SK-N-SH treated with all-trans-retinoic acid at 6 μM for 48 hours (cell line): ENCODE measurements around the gene RGS6.

Source experiments
- ATAC-seq: fragments of 200-7000 bp; cut with Tn5 transposase; 3 replicates; pipeline ENCODE4 v1.9.1; 2020; ENCODE audit warnings: mild to moderate bottlenecking, moderate library complexity
- BACH2 ChIP-seq: fragments of 250-450 bp; sonication (Bioruptor Pico); IDR thresholded peaks from 2 replicates; pipeline ENCODE4 v1.9.0; 2021; ENCODE audit warnings: mild to moderate bottlenecking, borderline replicate concordance
- CREB5 ChIP-seq: fragments of 250-450 bp; sonication (Bioruptor Pico); IDR thresholded peaks from 2 replicates; pipeline ENCODE4 v1.5.1; 2020; ENCODE audit warnings: low read depth, mild to moderate bottlenecking, moderate library complexity
- CSDC2 ChIP-seq: fragments of 250-450 bp; sonication (Bioruptor Pico); IDR thresholded peaks from 2 replicates; pipeline ENCODE4 v1.5.0; 2020; ENCODE audit warnings: mild to moderate bottlenecking, moderate library complexity
- CSRNP3 ChIP-seq: fragments of 250-450 bp; sonication (Bioruptor Pico); IDR thresholded peaks from 2 replicates; pipeline ENCODE4 v1.5.1; 2021; ENCODE audit warnings: mild to moderate bottlenecking, moderate library complexity
- ESRRG ChIP-seq: fragments of 250-450 bp; sonication (Bioruptor Pico); IDR thresholded peaks from 2 replicates; pipeline ENCODE4 v1.6.1; 2021; ENCODE audit warnings: mild to moderate bottlenecking
- GLIS3 ChIP-seq: fragments of 250-450 bp; sonication (Bioruptor Pico); IDR thresholded peaks from 2 replicates; pipeline ENCODE4 v1.5.0; 2020; ENCODE audit warnings: mild to moderate bottlenecking, moderate library complexity
- ISL1 ChIP-seq: fragments of 250-450 bp; sonication (Bioruptor Pico); IDR thresholded peaks from 2 replicates; pipeline ENCODE4 v2.1.2; 2022; ENCODE audit warnings: mild to moderate bottlenecking, moderate library complexity
- OSR1 ChIP-seq: fragments of 250-450 bp; sonication (Bioruptor Pico); IDR thresholded peaks from 2 replicates; pipeline ENCODE4 v1.8.0; 2022; ENCODE audit warnings: moderate library complexity, mild to moderate bottlenecking, inconsistent platforms
- PPARA ChIP-seq: fragments of 250-450 bp; sonication (Bioruptor Pico); IDR thresholded peaks from 2 replicates; pipeline ENCODE4 v1.5.0; 2020; ENCODE audit warnings: mild to moderate bottlenecking, borderline replicate concordance
- SNAI2 ChIP-seq: fragments of 250-450 bp; sonication (Bioruptor Pico); IDR thresholded peaks from 2 replicates; pipeline ENCODE4 v1.5.0; 2020; ENCODE audit warnings: mild to moderate bottlenecking, moderate library complexity
- TCF4 ChIP-seq: fragments of 250-450 bp; sonication (Bioruptor Pico); IDR thresholded peaks from 2 replicates; pipeline ENCODE4 v1.8.0; 2021; ENCODE audit warnings: mild to moderate bottlenecking, moderate library complexity, borderline replicate concordance
- TOX ChIP-seq: fragments of 250-450 bp; sonication (Bioruptor Pico); IDR thresholded peaks from 2 replicates; pipeline ENCODE4 v1.8.0; 2021; ENCODE audit warnings: mild to moderate bottlenecking, moderate library complexity, borderline replicate concordance
- TSHZ2 ChIP-seq: fragments of 250-450 bp; sonication (Bioruptor Pico); IDR thresholded peaks from 2 replicates; pipeline ENCODE4 v1.5.0; 2020; ENCODE audit warnings: mild to moderate bottlenecking, moderate library complexity
- ZFP3 ChIP-seq: fragments of 250-450 bp; sonication (Bioruptor Pico); IDR thresholded peaks from 2 replicates; pipeline ENCODE4 v1.5.0; 2020; ENCODE audit warnings: mild to moderate bottlenecking, moderate library complexity
- ZFP30 ChIP-seq: fragments of 450-650 bp; formaldehyde crosslinking; IDR thresholded peaks from 2 replicates; pipeline ENCODE4 v1.5.0; 2022; ENCODE audit warnings: mild to moderate bottlenecking, moderate library complexity
- ZNF70 ChIP-seq: fragments of 450-650 bp; formaldehyde crosslinking; IDR thresholded peaks from 2 replicates; pipeline ENCODE4 v1.5.0; 2020; ENCODE audit warnings: mild to moderate bottlenecking, moderate library complexity
- ZNF8 ChIP-seq: fragments of 450-650 bp; formaldehyde crosslinking; IDR thresholded peaks from 2 replicates; pipeline ENCODE4 v1.5.0; 2020; ENCODE audit warnings: mild to moderate bottlenecking, moderate library complexity
- TF ChIP-seq, protein P1 (sequence below): fragments of 250-450 bp; sonication (Bioruptor Pico); IDR thresholded peaks from 2 replicates; pipeline ENCODE4 v1.8.0; 2020; ENCODE audit warnings: mild to moderate bottlenecking, moderate library complexity, borderline replicate concordance
- TF ChIP-seq, protein P2 (sequence below): fragments of 250-450 bp; sonication (Bioruptor Pico); IDR thresholded peaks from 2 replicates; pipeline ENCODE4 v1.8.0; 2021; ENCODE audit warnings: low read depth, mild to moderate bottlenecking, moderate library complexity, borderline replicate concordance

The RGS6 gene

GRCh38 chr14:72060460-72060859, 128.2 kb downstream of the RGS6 start:
- no peak for ATAC-seq
- TF ChIP-seq PPARA (CRISPR knock-in tag) (no peak), CSDC2 (CRISPR knock-in tag) (no peak), ESRRG (CRISPR knock-in tag) (no peak), BACH2 (CRISPR knock-in tag) (no peak), ZNF8 (no peak), ISL1 (CRISPR knock-in tag) (no peak), TOX (CRISPR knock-in tag) (no peak), ZFP3 (CRISPR knock-in tag) (no peak), TCF4 (CRISPR knock-in tag) (no peak), ZFP30 (CRISPR knock-in tag) (no peak), CREB5 (CRISPR knock-in tag) (no peak)
- TF ChIP-seq, protein P1, sequence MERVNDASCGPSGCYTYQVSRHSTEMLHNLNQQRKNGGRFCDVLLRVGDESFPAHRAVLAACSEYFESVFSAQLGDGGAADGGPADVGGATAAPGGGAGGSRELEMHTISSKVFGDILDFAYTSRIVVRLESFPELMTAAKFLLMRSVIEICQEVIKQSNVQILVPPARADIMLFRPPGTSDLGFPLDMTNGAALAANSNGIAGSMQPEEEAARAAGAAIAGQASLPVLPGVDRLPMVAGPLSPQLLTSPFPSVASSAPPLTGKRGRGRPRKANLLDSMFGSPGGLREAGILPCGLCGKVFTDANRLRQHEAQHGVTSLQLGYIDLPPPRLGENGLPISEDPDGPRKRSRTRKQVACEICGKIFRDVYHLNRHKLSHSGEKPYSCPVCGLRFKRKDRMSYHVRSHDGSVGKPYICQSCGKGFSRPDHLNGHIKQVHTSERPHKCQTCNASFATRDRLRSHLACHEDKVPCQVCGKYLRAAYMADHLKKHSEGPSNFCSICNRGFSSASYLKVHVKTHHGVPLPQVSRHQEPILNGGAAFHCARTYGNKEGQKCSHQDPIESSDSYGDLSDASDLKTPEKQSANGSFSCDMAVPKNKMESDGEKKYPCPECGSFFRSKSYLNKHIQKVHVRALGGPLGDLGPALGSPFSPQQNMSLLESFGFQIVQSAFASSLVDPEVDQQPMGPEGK (CRISPR knock-in tag): no peak
- TF ChIP-seq, all 23 proteins: peak for 0

GRCh38 chr14:72060917-72061316, 128.7 kb downstream of the RGS6 start:
- no peak for ATAC-seq

GRCh38 chr14:72061718-72062117, 129.5 kb downstream of the RGS6 start:
- ATAC-seq: no peak
- TF ChIP-seq CSDC2 (CRISPR knock-in tag) (no peak), ZNF8 (no peak), TOX (CRISPR knock-in tag) (no peak), TSHZ2 (CRISPR knock-in tag) (no peak), OSR1 (CRISPR knock-in tag) (no peak), TCF4 (CRISPR knock-in tag) (no peak), ISL1 (CRISPR knock-in tag) (no peak), CSRNP3 (CRISPR knock-in tag) (no peak), GLIS3 (CRISPR knock-in tag) (no peak), PPARA (CRISPR knock-in tag) (no peak), CREB5 (CRISPR knock-in tag) (no peak)
- TF ChIP-seq, protein P2, sequence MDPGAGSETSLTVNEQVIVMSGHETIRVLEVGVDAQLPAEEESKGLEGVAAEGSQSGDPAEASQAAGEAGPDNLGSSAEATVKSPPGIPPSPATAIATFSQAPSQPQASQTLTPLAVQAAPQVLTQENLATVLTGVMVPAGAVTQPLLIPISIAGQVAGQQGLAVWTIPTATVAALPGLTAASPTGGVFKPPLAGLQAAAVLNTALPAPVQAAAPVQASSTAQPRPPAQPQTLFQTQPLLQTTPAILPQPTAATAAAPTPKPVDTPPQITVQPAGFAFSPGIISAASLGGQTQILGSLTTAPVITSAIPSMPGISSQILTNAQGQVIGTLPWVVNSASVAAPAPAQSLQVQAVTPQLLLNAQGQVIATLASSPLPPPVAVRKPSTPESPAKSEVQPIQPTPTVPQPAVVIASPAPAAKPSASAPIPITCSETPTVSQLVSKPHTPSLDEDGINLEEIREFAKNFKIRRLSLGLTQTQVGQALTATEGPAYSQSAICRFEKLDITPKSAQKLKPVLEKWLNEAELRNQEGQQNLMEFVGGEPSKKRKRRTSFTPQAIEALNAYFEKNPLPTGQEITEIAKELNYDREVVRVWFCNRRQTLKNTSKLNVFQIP (CRISPR knock-in tag): no peak

More at GRCh38 chr14:72060917-72061316, 128.7 kb downstream of the RGS6 start:
- TF ChIP-seq ZNF8 (no peak), BACH2 (CRISPR knock-in tag) (no peak), CSRNP3 (CRISPR knock-in tag) (no peak), ZFP3 (CRISPR knock-in tag) (no peak), ZFP30 (CRISPR knock-in tag) (no peak), CSDC2 (CRISPR knock-in tag) (no peak), SNAI2 (CRISPR knock-in tag) (no peak), TOX (CRISPR knock-in tag) (no peak), ZNF70 (CRISPR knock-in tag) (no peak), GLIS3 (CRISPR knock-in tag) (no peak), ESRRG (CRISPR knock-in tag) (no peak), ISL1 (CRISPR knock-in tag) (no peak)
- TF ChIP-seq, protein P2 (CRISPR knock-in tag): no peak
- TF ChIP-seq, all 23 proteins: peak for 0
